Vagina (tissue), 2 donors: Measurements from ENCODE around the gene SLAMF9. TPM values are rescaled to one million over a fixed set of nuclear protein-coding genes. Genes with fewer than 3 reads are reported as not detected.
A peak's percentile ranks its signal among the peaks of the same experiment; 100 is the strongest.

Source experiments
- DNase-seq, 2 donors: peaks; one replicate each; pipeline ENCODE4 v3.0.0-alpha.2; 2017; ENCODE audit errors: extremely low spot score in 2 of 2
- H3K27ac ChIP-seq: fragments of 200-600 bp; sonication (generic); one replicate; pipeline ENCODE4 v1.5.1; 2019
- H3K27me3 ChIP-seq: fragments of 200-600 bp; sonication (generic); one replicate; pipeline ENCODE4 v1.5.1; 2019
- H3K36me3 ChIP-seq, 2 donors: fragments of 200-600 bp; sonication (generic); one replicate each; pipeline ENCODE4 v1.5.1; 2017 to 2019
- H3K4me1 ChIP-seq: fragments of 200-600 bp; sonication (generic); one replicate; pipeline ENCODE4 v1.5.1; 2019
- H3K4me3 ChIP-seq, 2 donors: fragments of 200-600 bp; sonication (generic); 1 replicate in 1 of 2; 2 replicates in 1 of 2; pipeline ENCODE4 v1.5.1; 2016 to 2019
- H3K9me3 ChIP-seq: fragments of 200-600 bp; sonication (generic); one replicate; pipeline ENCODE4 v1.5.1; 2019
- CTCF ChIP-seq, 3 experiments: fragments of 450-650 bp in 2 of 3; fragments of 200-600 bp in 1 of 3; sonication (generic) in 1 of 3; IDR thresholded peaks; one replicate each; pipeline ENCODE4 v1.5.1; 2017 to 2019; ENCODE audit warnings: antibody characterized with exemption in 3 of 3, mild to moderate bottlenecking in 2 of 3, moderate library complexity in 2 of 3
- POLR2A ChIP-seq, 2 donors: fragments of 450-650 bp; IDR thresholded peaks; one replicate each; pipeline ENCODE4 v1.6.1; 2017; ENCODE audit warnings: antibody characterized with exemption in 2 of 2, mild to moderate bottlenecking in 2 of 2, moderate library complexity in 2 of 2
- POLR2AphosphoS5 ChIP-seq, 2 donors: sonication (generic); formaldehyde crosslinking; IDR thresholded peaks; one replicate each; pipeline ENCODE4 v1.9.0; 2017; ENCODE audit warnings: antibody characterized with exemption in 2 of 2, mild to moderate bottlenecking in 2 of 2, low read depth in 1 of 2; ENCODE audit not compliant: insufficient read depth in 1 of 2
- intact Hi-C: fragments of 100-400 bp; cut with DNase I; formaldehyde crosslinking; loops from one replicate; pipeline ENCODE4 v1.15.1; 2023
- total RNA-seq: library from RNA; depleted of rRNA; stranded (reverse); fragments of >200 nt; gene quantifications from one replicate; pipeline ENCODE4 v1.2.3, GENCODE V29; 2016

Gene SLAMF9
- total RNA-seq, 1 donor from 2014 or later, result not detected

GRCh38 chr1:159972443-159973205 is 18.6 kb upstream of the SLAMF9 start:
- Histone ChIP-seq H3K4me3 (no peak overlapping the region), H3K27ac (no peak overlapping the region), H3K36me3 (no peaks in the 10 kb centered on the region), H3K27me3 (no peaks in the 10 kb centered on the region), H3K9me3 (no peaks in the 10 kb centered on the region), H3K4me1 (no peaks in the 10 kb centered on the region)
- TF ChIP-seq POLR2AphosphoS5 (IDR thresholded peaks at IDR 0.05; ENCODE audit: insufficient read depth in 1 of 2, low read depth in 1 of 2), result no peak
- TF ChIP-seq CTCF (IDR thresholded peaks at IDR 0.05), result no peak
- TF ChIP-seq POLR2A (IDR thresholded peaks at IDR 0.05), result no peak
- DNase-seq, result peak; percentile 74 to 91
- intact Hi-C loops, result no loop called here

- no peak overlapping the region for H3K4me3 ChIP-seq
- DNase-seq, result peak; percentile 49
- H3K36me3 ChIP-seq, result no peaks in the 10 kb centered on the region
- no peaks in the 10 kb centered on the region for H3K9me3 ChIP-seq
- H3K4me1 ChIP-seq, result no peaks in the 10 kb centered on the region
- no peaks in the 10 kb centered on the region for H3K27me3 ChIP-seq
- intact Hi-C loops, result no loop called here
- H3K27ac ChIP-seq, result no peak overlapping the region
- TF ChIP-seq POLR2AphosphoS5 (IDR thresholded peaks at IDR 0.05; ENCODE audit: insufficient read depth in 1 of 2, low read depth in 1 of 2) (no peak), POLR2A (IDR thresholded peaks at IDR 0.05) (no peak), CTCF (IDR thresholded peaks at IDR 0.05) (no peak)
Observed at GRCh38 chr1:159970932-159971342, 16.9 kb upstream of the SLAMF9 start.

- TF ChIP-seq POLR2AphosphoS5 (IDR thresholded peaks at IDR 0.05; ENCODE audit: insufficient read depth in 1 of 2, low read depth in 1 of 2), result no peak
- no peak for TF ChIP-seq CTCF (IDR thresholded peaks at IDR 0.05)
- TF ChIP-seq POLR2A (IDR thresholded peaks at IDR 0.05), result no peak
- Histone ChIP-seq H3K4me3 (no peak overlapping the region), H3K27ac (no peak overlapping the region), H3K27me3 (no peaks in the 10 kb centered on the region), H3K4me1 (peaks cover 7% of the 10 kb centered on the region), H3K9me3 (no peaks in the 10 kb centered on the region), H3K36me3 (no peaks in the 10 kb centered on the region)
- intact Hi-C loops, result no loop called here
- DNase-seq, result no peak
Observed at GRCh38 chr1:159968901-159969300, 14.9 kb upstream of the SLAMF9 start.

- Histone ChIP-seq H3K27me3 (no peaks in the 10 kb centered on the region), H3K4me1 (peaks cover 24% of the 10 kb centered on the region), H3K36me3 (no peaks in the 10 kb centered on the region), H3K9me3 (no peaks in the 10 kb centered on the region), H3K4me3 (no peak overlapping the region), H3K27ac (no peak overlapping the region)
- TF ChIP-seq CTCF (IDR thresholded peaks at IDR 0.05) (no peak), POLR2AphosphoS5 (IDR thresholded peaks at IDR 0.05; ENCODE audit: insufficient read depth in 1 of 2, low read depth in 1 of 2) (no peak), POLR2A (IDR thresholded peaks at IDR 0.05) (no peak)
- intact Hi-C loops, result no loop called here
- DNase-seq, result no peak
Observed at GRCh38 chr1:159965263-159965662, 11.2 kb upstream of the SLAMF9 start.

GRCh38 chr1:159964144-159964543 is 10.1 kb upstream of the SLAMF9 start:
- Histone ChIP-seq H3K4me3 (no peak overlapping the region), H3K36me3 (no peaks in the 10 kb centered on the region), H3K27ac (no peak overlapping the region), H3K9me3 (no peaks in the 10 kb centered on the region), H3K4me1 (peaks cover 25% of the 10 kb centered on the region), H3K27me3 (no peaks in the 10 kb centered on the region)
- intact Hi-C loops, result no loop called here
- TF ChIP-seq CTCF (IDR thresholded peaks at IDR 0.05), result no peak
- no peak for TF ChIP-seq POLR2AphosphoS5 (IDR thresholded peaks at IDR 0.05; ENCODE audit: insufficient read depth in 1 of 2, low read depth in 1 of 2)
- TF ChIP-seq POLR2A (IDR thresholded peaks at IDR 0.05), result no peak
- no peak for DNase-seq
